ENCODE data around the gene SSX4B.
"Not testable (repeated sequence)": the region's sequence is repeated elsewhere in the genome, so short reads cannot be mapped to it uniquely, and the experiment has no call there.

The SSX4B gene, protein sequence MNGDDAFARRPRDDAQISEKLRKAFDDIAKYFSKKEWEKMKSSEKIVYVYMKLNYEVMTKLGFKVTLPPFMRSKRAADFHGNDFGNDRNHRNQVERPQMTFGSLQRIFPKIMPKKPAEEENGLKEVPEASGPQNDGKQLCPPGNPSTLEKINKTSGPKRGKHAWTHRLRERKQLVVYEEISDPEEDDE

DNA sequence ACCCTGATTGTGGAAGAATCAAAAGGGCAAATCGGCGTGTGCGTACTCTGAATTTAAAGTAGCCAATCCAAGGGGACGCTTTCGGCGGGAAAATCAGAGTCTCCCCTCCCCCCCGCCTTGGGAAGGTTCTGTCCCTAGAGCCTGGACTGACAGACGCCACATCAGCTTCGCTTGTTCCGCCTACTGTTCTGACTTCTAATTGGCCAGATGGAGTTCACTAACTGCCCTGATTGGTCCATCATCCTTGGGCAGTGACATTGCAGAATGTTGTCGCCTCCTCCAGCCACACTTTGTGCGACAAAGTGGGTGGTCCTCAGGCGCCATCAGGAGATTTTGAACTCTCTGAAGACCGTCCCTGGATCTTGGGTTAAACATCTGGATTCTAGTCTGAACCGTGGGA is at the start of gene SSX4B:
Gene SSX4B, minus strand, starts transcription at position 101 of the 400 bp plus-strand sequence. CDS start 588 bp downstream, outside the sequence.
- DNase-seq = not testable (repeated sequence)

DNA sequence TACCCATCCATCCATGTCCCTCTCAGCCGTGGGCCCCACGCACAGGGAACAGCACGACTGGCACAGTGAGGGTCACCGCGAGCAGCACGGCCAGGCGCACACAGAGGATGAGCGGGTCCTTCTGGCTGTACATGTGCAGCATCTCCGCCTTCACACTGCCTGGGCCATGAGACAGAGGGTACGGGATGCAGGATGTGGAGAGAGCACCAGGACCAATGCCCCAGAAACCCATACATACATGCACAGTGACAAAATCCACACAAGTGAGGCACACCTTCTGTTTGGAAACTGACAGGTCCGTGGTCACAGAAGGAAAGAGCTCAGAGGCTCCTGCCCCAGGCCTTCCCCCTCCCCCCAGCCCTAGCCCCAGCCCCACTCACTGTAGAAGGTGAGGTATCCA is 48.8 kb upstream of the SSX4B start:
- DNase-seq = no peak

GRCh38 chrX:48460031-48460430 is 48.3 kb upstream of the SSX4B start:
- DNase-seq = no peak

GRCh38 chrX:48459483-48459882 is 47.7 kb upstream of the SSX4B start:
- DNase-seq = no peak

- DNase-seq = no peak
Observed at GRCh38 chrX:48458711-48459110, 47.0 kb upstream of the SSX4B start.

GRCh38 chrX:48456628-48457331 is 45.0 kb upstream of the SSX4B start:
- no peak for DNase-seq

- no peak for DNase-seq
Observed at GRCh38 chrX:48451708-48452107, 39.9 kb upstream of the SSX4B start.

DNA sequence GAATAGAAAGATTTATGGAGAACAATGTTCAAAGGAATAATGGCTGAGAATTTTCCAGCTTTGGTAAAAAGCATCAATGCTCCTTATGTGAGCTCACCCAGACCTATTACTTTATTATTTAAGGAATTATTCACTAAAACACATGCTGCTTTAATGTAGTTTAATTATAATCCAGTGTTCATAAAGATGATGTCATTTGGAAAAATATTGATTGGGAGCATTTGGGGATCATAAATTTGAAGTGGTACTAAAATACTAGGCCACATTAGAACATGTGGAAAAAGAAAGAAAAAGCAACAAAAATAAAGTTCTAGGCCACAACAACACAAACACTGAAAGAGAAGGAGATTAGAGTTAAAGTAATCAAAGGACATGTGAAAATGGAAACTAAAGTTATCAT is 38.3 kb upstream of the SSX4B start:
- no peak for DNase-seq

GRCh38 chrX:48447201-48447600 is 35.4 kb upstream of the SSX4B start:
- DNase-seq = not testable (repeated sequence)

- not testable (repeated sequence) for DNase-seq
Observed at GRCh38 chrX:48433713-48434112, 22.0 kb upstream of the SSX4B start.

- not testable (repeated sequence) for DNase-seq
Observed at GRCh38 chrX:48430166-48430565, 18.4 kb upstream of the SSX4B start.

GRCh38 chrX:48429606-48430005 is 17.8 kb upstream of the SSX4B start:
- not testable (repeated sequence) for DNase-seq

GRCh38 chrX:48427027-48427716 is 15.4 kb upstream of the SSX4B start:
- not testable (repeated sequence) for DNase-seq

DNA sequence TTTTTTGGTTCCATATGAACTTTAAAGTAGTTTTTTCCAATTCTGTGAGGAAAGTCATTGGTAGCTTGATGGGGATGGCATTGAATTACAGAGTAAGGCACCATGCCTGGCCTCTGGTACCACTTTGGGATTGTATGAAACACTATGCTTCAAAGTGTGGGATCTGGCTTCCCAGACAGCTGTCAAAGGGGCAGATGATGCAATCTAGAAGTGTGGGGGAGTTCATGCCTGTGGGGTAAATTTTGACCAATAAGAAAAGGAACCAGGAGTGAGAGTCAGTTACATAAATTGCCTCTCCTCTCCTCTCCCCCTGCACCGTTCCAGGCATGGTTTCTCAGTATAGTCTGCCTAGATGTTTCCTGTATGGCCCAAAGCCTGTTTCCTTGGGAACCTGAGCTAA is 13.9 kb downstream of the SSX4B start:
- not testable (repeated sequence) for DNase-seq

- not testable (repeated sequence) for DNase-seq
Observed at GRCh38 chrX:48396931-48397330, 14.8 kb downstream of the SSX4B start.

DNA sequence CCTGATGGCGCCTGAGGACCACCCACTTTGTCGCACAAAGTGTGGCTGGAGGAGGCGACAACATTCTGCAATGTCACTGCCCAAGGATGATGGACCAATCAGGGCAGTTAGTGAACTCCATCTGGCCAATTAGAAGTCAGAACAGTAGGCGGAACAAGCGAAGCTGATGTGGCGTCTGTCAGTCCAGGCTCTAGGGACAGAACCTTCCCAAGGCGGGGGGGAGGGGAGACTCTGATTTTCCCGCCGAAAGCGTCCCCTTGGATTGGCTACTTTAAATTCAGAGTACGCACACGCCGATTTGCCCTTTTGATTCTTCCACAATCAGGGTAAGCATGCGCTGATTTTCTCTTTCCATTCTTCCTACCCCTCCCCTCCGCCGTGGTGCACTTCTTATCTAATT is 28.5 kb downstream of the SSX4B start, which contains the start of gene SSX4:
Gene SSX4, plus strand, starts transcription at position 301 of the 400 bp plus-strand sequence. CDS start 515 bp downstream, outside the sequence.
- DNase-seq = not testable (repeated sequence)

DNA sequence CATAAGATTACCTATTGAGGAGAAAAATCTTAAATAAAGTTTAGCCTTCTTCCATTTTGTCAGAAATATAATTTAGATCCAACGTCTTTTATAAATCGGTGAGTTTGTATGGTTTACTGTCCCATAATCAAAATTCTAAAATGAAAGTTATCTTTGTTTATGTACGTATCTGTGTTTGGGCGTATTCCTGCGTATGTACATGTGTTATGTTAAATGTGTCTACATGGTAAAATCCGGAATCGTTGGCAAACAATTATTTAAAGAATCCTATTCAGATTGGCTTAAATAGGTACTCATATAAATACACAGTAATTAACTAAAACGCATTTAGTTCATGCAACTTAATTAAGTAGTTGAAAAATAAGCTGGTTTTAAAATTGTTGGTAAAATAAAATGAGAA is 41.4 kb downstream of the SSX4B start:
- not testable (repeated sequence) for DNase-seq

- not testable (repeated sequence) for DNase-seq
Observed at GRCh38 chrX:48367717-48368408, 43.9 kb downstream of the SSX4B start.

DNA sequence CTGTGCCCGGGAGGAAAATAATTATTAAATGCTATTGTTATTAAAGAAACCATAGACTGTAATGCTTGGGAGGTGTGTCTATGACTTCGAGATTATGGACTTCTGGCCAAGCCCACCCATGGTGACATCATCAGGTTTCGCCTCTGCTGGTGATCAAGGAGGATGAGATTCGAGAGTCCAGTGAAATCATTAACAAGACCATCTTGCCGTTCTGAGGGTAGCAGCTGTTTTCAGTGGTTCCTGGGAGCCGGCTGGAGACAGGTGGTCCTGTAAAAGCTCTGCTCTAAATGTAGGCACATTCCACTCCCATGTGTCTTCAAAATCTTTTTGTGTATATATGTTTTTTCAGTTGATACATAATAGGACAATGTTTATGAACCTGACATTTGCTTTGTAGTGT is 52.5 kb downstream of the SSX4B start:
- DNase-seq = not testable (repeated sequence)

GRCh38 chrX:48357681-48358080 is 54.1 kb downstream of the SSX4B start:
- no peak for DNase-seq

- DNase-seq = not testable (repeated sequence)
Observed at GRCh38 chrX:48356315-48357094, 55.3 kb downstream of the SSX4B start, which contains the start of gene SSX3. TSS of gene SSX3 (minus strand) at chrX:48356703. CDS start at chrX:48355249, 1,454 bp downstream.

Data from NCI-H446 (cell line).